Tibial nerve (tissue), 4 donors: ENCODE measurements around the gene NBAS. TPM values are rescaled to one million over a fixed set of nuclear protein-coding genes. Genes with fewer than 3 reads are reported as not detected.

ENCODE experiments used
- DNase-seq, 2 donors: peaks; one replicate each; pipeline ENCODE4 v3.0.0-alpha.2; 2019; ENCODE audit warnings: low spot score in 2 of 2
- H3K27ac ChIP-seq, 4 donors: fragments of 200-600 bp; sonication (generic) in 3 of 4; one replicate each; pipeline ENCODE4 v1.5.1; 2017 to 2019; ENCODE audit warnings: mild to moderate bottlenecking in 1 of 4
- H3K27me3 ChIP-seq, 2 donors: fragments of 200-600 bp; sonication (generic) in 1 of 2; one replicate each; pipeline versions ENCODE4 v1.5.1 to v1.6.0; 2017 to 2019
- H3K36me3 ChIP-seq, 3 donors: fragments of 200-600 bp; sonication (generic); one replicate each; pipeline ENCODE4 v1.5.1; 2018 to 2019
- H3K4me1 ChIP-seq, 4 donors: fragments of 200-600 bp; sonication (generic) in 3 of 4; one replicate each; pipeline ENCODE4 v1.5.1; 2017 to 2019
- H3K4me3 ChIP-seq, 4 donors: fragments of 200-600 bp; sonication (generic) in 3 of 4; one replicate each; pipeline ENCODE4 v1.5.1; 2017 to 2019; ENCODE audit warnings: mild to moderate bottlenecking in 1 of 4, moderate library complexity in 1 of 4
- H3K9me3 ChIP-seq, 4 donors: fragments of 200-600 bp; sonication (generic) in 3 of 4; one replicate each; pipeline ENCODE4 v1.5.1; 2017 to 2019
- CTCF ChIP-seq, 5 experiments: fragments of 200-600 bp in 3 of 5; fragments of 450-650 bp in 2 of 5; sonication (generic) in 3 of 5; IDR thresholded peaks; one replicate each; pipeline ENCODE4 v1.5.1; 2016 to 2019; ENCODE audit warnings: antibody characterized with exemption in 5 of 5, mild to moderate bottlenecking in 3 of 5, moderate library complexity in 2 of 5
- EP300 ChIP-seq, 2 donors: sonication (generic); formaldehyde crosslinking; IDR thresholded peaks; one replicate each; pipeline ENCODE4 v1.6.1; 2017; ENCODE audit warnings: antibody characterized with exemption in 2 of 2, mild to moderate bottlenecking in 1 of 2
- POLR2A ChIP-seq, 2 donors: fragments of 450-650 bp; IDR thresholded peaks; one replicate each; pipeline ENCODE4 v1.6.1; 2017; ENCODE audit warnings: antibody characterized with exemption in 2 of 2, mild to moderate bottlenecking in 2 of 2, moderate library complexity in 2 of 2
- WGBS, 2 donors: methylation state at CpG; one replicate each; pipeline ENCODE4 v1.1.5; 2018; 5-methylcytosine and 5-hydroxymethylcytosine counted together
- total RNA-seq, 4 donors: library from RNA; depleted of rRNA; stranded (reverse); fragments of >200 nt; gene quantifications; one replicate each; pipeline ENCODE4 v1.1.0, GENCODE V29; 2016

Gene NBAS
- total RNA-seq, 4 donors from 2014 or later, result 49.0 to 59.1 (median 55.1) TPM

- Histone ChIP-seq H3K36me3 (no peaks in the 10 kb centered on the region), H3K4me1 (no peaks in the 10 kb centered on the region), H3K27me3 (no peaks in the 10 kb centered on the region), H3K9me3 (no peaks in the 10 kb centered on the region), H3K4me3 (no peak overlapping the region), H3K27ac (no peak overlapping the region)
- TF ChIP-seq CTCF (IDR thresholded peaks at IDR 0.05) (peak in 2 of 5 experiments; percentile 21 to 22), POLR2A (IDR thresholded peaks at IDR 0.05) (no peak), EP300 (IDR thresholded peaks at IDR 0.05) (no peak)
- 24 to 32% methylated on average over 3 of the region's 3 CpGs for WGBS, 2 donors
- peak in 1 of 2 donors; percentile 41 for DNase-seq
Observed at GRCh38 chr2:15159751-15160177, 401.4 kb downstream of the NBAS start.

GRCh38 chr2:15159206-15159605 is 401.9 kb downstream of the NBAS start:
- no peaks in the 10 kb centered on the region for H3K36me3 ChIP-seq
- TF ChIP-seq CTCF (IDR thresholded peaks at IDR 0.05) (no peak), EP300 (IDR thresholded peaks at IDR 0.05) (no peak), POLR2A (IDR thresholded peaks at IDR 0.05) (no peak)
- H3K4me1 ChIP-seq, result no peaks in the 10 kb centered on the region
- H3K9me3 ChIP-seq, result no peaks in the 10 kb centered on the region
- H3K4me3 ChIP-seq, result no peak overlapping the region
- no peak overlapping the region for H3K27ac ChIP-seq
- no peak for DNase-seq
- 67 to 88% methylated on average over 5 of the region's 5 CpGs for WGBS, 2 donors
- no peaks in the 10 kb centered on the region for H3K27me3 ChIP-seq

- TF ChIP-seq EP300 (IDR thresholded peaks at IDR 0.05) (no peak), POLR2A (IDR thresholded peaks at IDR 0.05) (no peak), CTCF (IDR thresholded peaks at IDR 0.05) (no peak)
- no peak overlapping the region for H3K27ac ChIP-seq
- DNase-seq, result no peak
- no peaks in the 10 kb centered on the region for H3K9me3 ChIP-seq
- 87% methylated on average over 5 of the region's 5 CpGs for WGBS, 2 donors
- H3K27me3 ChIP-seq, result no peaks in the 10 kb centered on the region
- H3K4me1 ChIP-seq, result no peaks in the 10 kb centered on the region
- no peaks in the 10 kb centered on the region for H3K36me3 ChIP-seq
- H3K4me3 ChIP-seq, result no peak overlapping the region
Observed at GRCh38 chr2:15158532-15158931, 402.6 kb downstream of the NBAS start.

- 39 to 50% methylated on average over 4 of the region's 4 CpGs for WGBS, 2 donors
- Histone ChIP-seq H3K36me3 (no peaks in the 10 kb centered on the region), H3K9me3 (no peaks in the 10 kb centered on the region), H3K27me3 (no peaks in the 10 kb centered on the region), H3K27ac (no peak overlapping the region), H3K4me1 (no peaks in the 10 kb centered on the region), H3K4me3 (no peak overlapping the region)
- TF ChIP-seq EP300 (IDR thresholded peaks at IDR 0.05), result no peak
- no peak for TF ChIP-seq POLR2A (IDR thresholded peaks at IDR 0.05)
- no peak for TF ChIP-seq CTCF (IDR thresholded peaks at IDR 0.05)
- DNase-seq, result no peak
Observed at GRCh38 chr2:15158100-15158499, 403.0 kb downstream of the NBAS start.

GRCh38 chr2:15155959-15156574 is 405.1 kb downstream of the NBAS start:
- Histone ChIP-seq H3K4me3 (no peak overlapping the region), H3K27me3 (no peaks in the 10 kb centered on the region), H3K9me3 (no peaks in the 10 kb centered on the region), H3K36me3 (no peaks in the 10 kb centered on the region), H3K27ac (no peak overlapping the region), H3K4me1 (no peaks in the 10 kb centered on the region)
- WGBS, 2 donors, result 61 to 73% methylated on average over 7 of the region's 7 CpGs
- DNase-seq, result no peak
- TF ChIP-seq POLR2A (IDR thresholded peaks at IDR 0.05) (no peak), EP300 (IDR thresholded peaks at IDR 0.05) (no peak), CTCF (IDR thresholded peaks at IDR 0.05) (no peak)
